Gastrocnemius medialis (tissue), 4 donors: Measurements from ENCODE around the gene ST3GAL2. TPM values are rescaled to one million over a fixed set of nuclear protein-coding genes. Genes with fewer than 3 reads are reported as not detected.

Experiments used
- ATAC-seq, 2 donors: fragments of 150-250 bp; one replicate each; pipeline ENCODE4 v1.9.1; 2016
- DNase-seq, 2 donors: peaks; one replicate each; pipeline ENCODE4 v3.0.0-alpha.2; 2019
- H3K27ac ChIP-seq, 4 donors: fragments of 200-600 bp; sonication (generic); 1 replicate in 1 of 4; 2 replicates in 3 of 4; pipeline ENCODE4 v1.5.1; 2016 to 2018; ENCODE audit warnings: mild to moderate bottlenecking in 2 of 4, moderate library complexity in 1 of 4
- H3K27me3 ChIP-seq, 3 donors: fragments of 200-600 bp; sonication (generic) in 2 of 3; 1 replicate in 1 of 3; 2 replicates in 2 of 3; pipeline versions ENCODE4 v1.5.1 to v1.6.0; 2016 to 2019; ENCODE audit warnings: mild to moderate bottlenecking in 1 of 3, moderate library complexity in 1 of 3
- H3K36me3 ChIP-seq, 2 donors: fragments of 200-600 bp; sonication (generic) in 1 of 2; one replicate each; pipeline ENCODE4 v1.5.1; 2017 to 2018
- H3K4me1 ChIP-seq, 2 donors: fragments of 200-600 bp; sonication (generic) in 1 of 2; one replicate each; pipeline ENCODE4 v1.5.1; 2016 to 2017; ENCODE audit warnings: mild to moderate bottlenecking in 2 of 2
- H3K4me3 ChIP-seq, 4 donors: fragments of 200-600 bp; sonication (generic) in 3 of 4; 1 replicate in 1 of 4; 2 replicates in 3 of 4; pipeline ENCODE4 v1.5.1; 2016 to 2019; ENCODE audit warnings: mild to moderate bottlenecking in 2 of 4
- H3K9me3 ChIP-seq, 3 donors: fragments of 200-600 bp; sonication (generic) in 2 of 3; 1 replicate in 1 of 3; 2 replicates in 2 of 3; pipeline ENCODE4 v1.5.1; 2016 to 2019
- POLR2A ChIP-seq, 2 donors: fragments of 450-650 bp; IDR thresholded peaks; one replicate each; pipeline ENCODE4 v1.6.1; 2017; ENCODE audit warnings: antibody characterized with exemption in 2 of 2, mild to moderate bottlenecking in 2 of 2, moderate library complexity in 2 of 2
- in situ Hi-C, 4 donors: fragments of 200-750 bp; cut with MboI; loops; one replicate each; pipeline versions ENCODE4 v1.15.0 to v1.8.0; 2017; ENCODE audit warnings: low sequenced_read_pairs in 4 of 4
- intact Hi-C: fragments of 100-400 bp; cut with DNase I; formaldehyde crosslinking; loops from one replicate; pipeline ENCODE4 v1.15.1; 2023; ENCODE audit warnings: low total_unique reads
- total RNA-seq, 4 donors: library from RNA; depleted of rRNA; stranded (reverse); fragments of >200 nt; gene quantifications; one replicate each; pipeline versions ENCODE4 v1.1.0 to v1.2.3, GENCODE V29; 2016
- TF ChIP-seq, protein P1 (sequence below), 5 experiments: fragments of 450-650 bp in 3 of 5; fragments of 200-600 bp in 2 of 5; sonication (generic) in 2 of 5; IDR thresholded peaks in 4 of 5; conservative IDR thresholded peaks in 1 of 5; 1 replicate in 4 of 5; 2 replicates in 1 of 5; pipeline ENCODE4 v1.5.1; 2016 to 2019; ENCODE audit warnings: antibody characterized with exemption in 5 of 5, mild to moderate bottlenecking in 3 of 5, moderate library complexity in 3 of 5

ST3GAL2 gene
- total RNA-seq, 4 donors from 2014 or later: 12.8 to 27.7 (median 22.1) TPM

DNA sequence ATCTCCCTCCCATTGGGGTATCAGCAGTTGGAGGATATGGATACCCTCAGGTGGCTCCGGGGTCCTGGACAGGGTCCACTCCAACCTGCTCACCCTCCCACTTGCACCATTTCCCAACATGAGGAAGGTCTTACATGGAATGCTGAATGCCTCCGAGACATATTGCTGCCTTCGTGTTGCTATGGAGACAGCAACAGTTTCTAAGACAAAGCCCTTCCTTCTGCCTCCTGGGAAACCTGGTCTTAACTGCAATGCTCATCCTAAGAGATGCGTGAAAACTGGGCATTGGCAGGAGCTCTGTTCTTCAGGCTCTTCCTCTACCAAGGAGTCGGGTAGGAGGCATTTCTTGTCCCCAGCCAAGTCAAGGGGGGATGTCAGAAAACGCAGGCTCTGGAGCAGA lies 45.2 kb downstream of the ST3GAL2 start:
- no peak overlapping the region for H3K4me3 ChIP-seq
- peaks cover 0 to 8% of the 10 kb centered on the region in 2 donors for H3K36me3 ChIP-seq
- peaks cover 19 to 20% of the 10 kb centered on the region in 2 donors for H3K4me1 ChIP-seq
- TF ChIP-seq, protein P1, sequence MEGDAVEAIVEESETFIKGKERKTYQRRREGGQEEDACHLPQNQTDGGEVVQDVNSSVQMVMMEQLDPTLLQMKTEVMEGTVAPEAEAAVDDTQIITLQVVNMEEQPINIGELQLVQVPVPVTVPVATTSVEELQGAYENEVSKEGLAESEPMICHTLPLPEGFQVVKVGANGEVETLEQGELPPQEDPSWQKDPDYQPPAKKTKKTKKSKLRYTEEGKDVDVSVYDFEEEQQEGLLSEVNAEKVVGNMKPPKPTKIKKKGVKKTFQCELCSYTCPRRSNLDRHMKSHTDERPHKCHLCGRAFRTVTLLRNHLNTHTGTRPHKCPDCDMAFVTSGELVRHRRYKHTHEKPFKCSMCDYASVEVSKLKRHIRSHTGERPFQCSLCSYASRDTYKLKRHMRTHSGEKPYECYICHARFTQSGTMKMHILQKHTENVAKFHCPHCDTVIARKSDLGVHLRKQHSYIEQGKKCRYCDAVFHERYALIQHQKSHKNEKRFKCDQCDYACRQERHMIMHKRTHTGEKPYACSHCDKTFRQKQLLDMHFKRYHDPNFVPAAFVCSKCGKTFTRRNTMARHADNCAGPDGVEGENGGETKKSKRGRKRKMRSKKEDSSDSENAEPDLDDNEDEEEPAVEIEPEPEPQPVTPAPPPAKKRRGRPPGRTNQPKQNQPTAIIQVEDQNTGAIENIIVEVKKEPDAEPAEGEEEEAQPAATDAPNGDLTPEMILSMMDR (IDR thresholded peaks at IDR 0.05 in 4 of 5, conservative IDR thresholded peaks at IDR 0.05 in 1 of 5): no peak
- no peak for TF ChIP-seq POLR2A (IDR thresholded peaks at IDR 0.05)
- no peaks in the 10 kb centered on the region for H3K9me3 ChIP-seq
- DNase-seq (no peak), ATAC-seq (no peak)
- peak overlapping the region in 1 of 4 donors; percentile 81 for H3K27ac ChIP-seq
- in situ Hi-C loops (loop anchor here in 1 of 4 donors (10.0 kb wide), 1 partner anchor 61 kb away; the partner anchor contains the start of gene FCSK), intact Hi-C loops (loop anchor here (2.0 kb wide), 1 partner anchor 77 kb away; no protein-coding TSS in a partner anchor)
- H3K27me3 ChIP-seq: no peaks in the 10 kb centered on the region

DNA sequence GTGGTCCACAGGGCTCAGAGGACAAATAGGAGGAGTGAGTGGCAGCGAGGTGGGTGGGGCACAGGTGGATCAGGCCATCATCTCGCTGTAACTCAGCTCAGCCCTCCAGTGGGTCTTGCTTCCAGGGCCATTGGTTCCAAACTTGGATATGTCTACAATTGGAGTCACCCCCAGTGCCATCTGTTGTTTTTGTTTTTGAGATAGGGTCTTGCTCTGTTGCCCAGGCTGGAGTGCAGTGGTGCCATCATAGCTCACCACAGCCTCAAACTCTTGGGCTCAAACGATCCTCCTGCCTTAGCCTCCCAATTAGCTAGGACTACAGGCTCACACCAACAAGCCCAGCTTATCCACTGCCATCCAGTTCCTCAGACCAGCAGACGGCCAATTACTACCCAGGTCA lies 46.3 kb downstream of the ST3GAL2 start:
- in situ Hi-C loops: loop anchor here in 1 of 4 donors (10.0 kb wide), 1 partner anchor 62 kb away; the partner anchor contains the start of gene FCSK
- Histone ChIP-seq H3K9me3 (no peaks in the 10 kb centered on the region), H3K4me3 (no peak overlapping the region), H3K4me1 (peaks cover 19 to 24% of the 10 kb centered on the region in 2 donors), H3K36me3 (no peaks in the 10 kb centered on the region), H3K27ac (peak overlapping the region; percentile 72 to 86 (median 78)), H3K27me3 (no peaks in the 10 kb centered on the region)
- intact Hi-C loops: no loop called here
- no peak for ATAC-seq
- no peak for DNase-seq
- no peak for TF ChIP-seq POLR2A (IDR thresholded peaks at IDR 0.05)
- TF ChIP-seq, protein P1 (IDR thresholded peaks at IDR 0.05 in 4 of 5, conservative IDR thresholded peaks at IDR 0.05 in 1 of 5): no peak

DNA sequence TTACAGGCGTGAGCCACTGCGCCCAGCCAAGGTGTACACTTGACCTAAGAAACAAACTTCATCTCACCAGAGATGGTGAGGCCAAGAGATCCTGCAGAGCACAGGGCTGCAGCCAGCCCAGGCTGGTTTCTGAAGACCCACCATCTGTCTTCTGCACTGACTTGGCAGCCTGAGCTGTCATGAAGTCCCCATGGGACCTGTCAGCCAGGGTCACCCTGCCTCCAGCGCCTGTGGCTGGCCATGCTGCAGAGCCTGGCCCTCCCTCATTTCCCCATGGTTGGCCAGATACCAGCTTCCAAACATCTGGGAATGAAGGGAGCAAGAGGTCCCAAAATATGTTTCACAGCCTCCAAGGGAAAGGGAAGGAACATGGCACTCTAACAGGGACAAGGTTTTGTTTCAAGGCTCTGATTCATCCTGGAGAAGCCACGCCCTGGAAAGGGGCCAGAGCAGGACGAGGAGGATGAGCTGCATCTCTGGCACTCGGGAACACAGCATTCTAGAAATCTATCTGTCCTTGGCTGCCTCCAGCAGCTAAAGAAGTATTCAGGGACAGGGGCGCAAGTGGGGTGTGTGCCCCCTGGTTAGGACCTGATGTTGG lies 46.9 kb downstream of the ST3GAL2 start:
- H3K9me3 ChIP-seq: no peaks in the 10 kb centered on the region
- H3K4me1 ChIP-seq: peaks cover 19 to 24% of the 10 kb centered on the region in 2 donors
- DNase-seq (peak; percentile 86 to 96), ATAC-seq (peak; percentile 92 to 94)
- TF ChIP-seq, protein P1 (IDR thresholded peaks at IDR 0.05 in 4 of 5, conservative IDR thresholded peaks at IDR 0.05 in 1 of 5): no peak
- no peak for TF ChIP-seq POLR2A (IDR thresholded peaks at IDR 0.05)
- no peaks in the 10 kb centered on the region for H3K36me3 ChIP-seq
- H3K27me3 ChIP-seq: no peaks in the 10 kb centered on the region
- in situ Hi-C loops (loop anchor here in 1 of 4 donors (10.0 kb wide), 1 partner anchor 63 kb away; the partner anchor contains the start of gene FCSK), intact Hi-C loops (no loop called here)
- H3K4me3 ChIP-seq: no peak overlapping the region
- H3K27ac ChIP-seq: peak overlapping the region; percentile 72 to 86 (median 78)

DNA sequence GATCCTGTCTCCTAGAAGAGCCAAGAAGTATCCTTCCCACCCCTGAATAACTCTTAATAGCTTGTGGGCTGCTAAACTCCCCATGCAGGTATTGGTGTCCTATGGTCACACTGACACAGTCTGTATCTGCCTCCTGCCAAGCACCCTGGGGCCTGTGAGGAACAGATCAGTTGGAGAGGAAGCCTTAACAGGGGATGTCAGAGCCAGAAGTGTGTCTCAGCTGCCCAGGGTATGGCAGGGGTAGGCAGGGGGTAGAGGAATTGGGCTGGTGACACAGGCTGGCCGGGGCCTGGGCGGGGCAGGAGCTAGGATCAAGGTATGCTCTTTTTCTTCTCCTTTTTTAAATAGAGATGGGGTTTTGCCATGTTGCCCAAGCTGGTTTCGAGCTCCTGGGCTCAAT lies 47.5 kb downstream of the ST3GAL2 start:
- Histone ChIP-seq H3K4me3 (no peak overlapping the region), H3K9me3 (no peaks in the 10 kb centered on the region), H3K27me3 (no peaks in the 10 kb centered on the region), H3K27ac (peak overlapping the region; percentile 72 to 86 (median 78)), H3K4me1 (peaks cover 20 to 25% of the 10 kb centered on the region in 2 donors), H3K36me3 (no peaks in the 10 kb centered on the region)
- ATAC-seq (no peak), DNase-seq (no peak)
- TF ChIP-seq, protein P1 (IDR thresholded peaks at IDR 0.05 in 4 of 5, conservative IDR thresholded peaks at IDR 0.05 in 1 of 5): no peak
- TF ChIP-seq POLR2A (IDR thresholded peaks at IDR 0.05): no peak
- intact Hi-C loops: no loop called here
- in situ Hi-C loops: loop anchor here in 1 of 4 donors (10.0 kb wide), 1 partner anchor 63 kb away; the partner anchor contains the start of gene FCSK
